GM19193 (cell line): Measurements from ENCODE around the gene FBXL19.

Experiments used
- POLR2A ChIP-seq: IDR thresholded peaks from 4 replicates; pipeline ENCODE4 v1.6.1; 2011; ENCODE audit not compliant: insufficient read depth, insufficient read length; ENCODE audit errors: extremely low read depth

Gene FBXL19

DNA sequence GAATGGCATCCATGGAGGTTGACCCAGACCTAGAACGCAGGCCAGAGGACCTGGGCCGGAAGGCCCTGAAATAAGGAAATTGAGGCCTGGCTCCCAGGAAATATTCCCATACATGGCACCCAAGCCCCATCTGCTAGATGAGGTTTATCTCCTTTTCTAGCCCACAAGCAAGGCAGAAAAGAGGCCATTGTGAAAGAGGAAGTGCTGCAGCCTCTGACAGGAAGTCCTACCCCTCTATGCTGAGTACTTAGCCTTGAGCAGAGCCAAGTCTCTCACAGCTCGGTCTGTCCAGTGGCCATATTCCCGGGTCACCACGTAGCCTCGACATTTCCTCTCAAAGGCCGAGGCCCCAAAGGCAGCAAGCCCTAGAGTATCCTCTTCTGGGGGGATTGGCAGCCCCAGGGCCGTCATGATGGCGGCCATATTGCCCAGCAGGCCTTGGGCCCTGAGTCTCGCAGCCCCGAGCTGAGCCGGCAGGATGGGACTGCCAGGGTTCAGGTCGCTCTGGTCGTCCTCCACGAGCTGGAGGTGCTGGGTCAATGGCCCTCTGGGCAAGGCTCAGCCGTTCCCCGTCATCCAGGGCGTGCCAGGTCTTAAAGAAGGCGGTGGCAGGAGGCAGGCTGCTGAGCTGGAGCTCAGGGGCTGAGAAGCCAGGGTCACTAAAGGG is 19.1 kb upstream of the FBXL19 start:
- no peak for TF ChIP-seq POLR2A

DNA sequence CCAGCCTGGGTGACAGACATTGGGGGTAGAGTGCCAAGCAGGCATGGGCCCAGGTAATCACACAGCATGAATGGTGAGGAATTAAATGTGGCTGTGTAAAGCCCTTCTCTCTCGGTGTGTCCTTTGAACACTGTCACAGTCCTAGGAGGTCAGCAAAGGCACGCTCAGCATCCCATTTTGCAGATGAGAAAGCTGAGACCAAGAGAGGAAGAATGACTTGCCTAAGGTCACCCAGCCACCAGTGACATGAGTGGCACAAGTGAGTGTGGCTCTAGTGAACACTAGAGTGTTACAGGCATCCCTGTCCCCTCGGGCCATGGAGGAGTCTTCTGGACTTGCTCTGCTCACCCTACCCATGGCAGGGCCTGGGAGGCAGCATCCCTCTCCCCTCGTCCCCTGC is 16.3 kb upstream of the FBXL19 start:
- no peak for TF ChIP-seq POLR2A

- no peak for TF ChIP-seq POLR2A
Measured at GRCh38 chr16:30910427-30911029, 12.8 kb upstream of the FBXL19 start.

- no peak for TF ChIP-seq POLR2A
Measured at GRCh38 chr16:30912794-30913412, 10.5 kb upstream of the FBXL19 start.

GRCh38 chr16:30914830-30915229 is 8.5 kb upstream of the FBXL19 start:
- no peak for TF ChIP-seq POLR2A

- no peak for TF ChIP-seq POLR2A
Measured at GRCh38 chr16:30918614-30919013, 4.8 kb upstream of the FBXL19 start.

DNA sequence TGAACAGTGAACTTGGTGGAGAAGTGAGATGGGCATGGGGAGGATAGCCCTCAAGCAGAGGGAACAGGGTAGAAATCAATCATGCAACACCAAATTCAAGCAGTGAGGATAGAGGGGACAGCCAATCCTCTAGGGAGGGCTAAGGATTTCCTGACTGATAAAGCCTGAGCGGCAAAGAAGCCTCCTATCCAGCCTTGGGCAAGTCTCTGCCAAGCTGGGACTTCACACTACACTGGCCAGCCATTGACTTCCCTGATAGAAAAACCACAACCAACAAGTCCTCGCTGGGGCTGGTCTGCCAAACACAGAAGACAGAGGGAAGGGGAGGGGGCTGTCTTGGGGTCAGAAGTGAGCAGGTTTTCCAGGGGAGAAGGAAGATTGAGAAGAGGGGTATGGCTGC is 2.5 kb upstream of the FBXL19 start:
- TF ChIP-seq POLR2A, result no peak

DNA sequence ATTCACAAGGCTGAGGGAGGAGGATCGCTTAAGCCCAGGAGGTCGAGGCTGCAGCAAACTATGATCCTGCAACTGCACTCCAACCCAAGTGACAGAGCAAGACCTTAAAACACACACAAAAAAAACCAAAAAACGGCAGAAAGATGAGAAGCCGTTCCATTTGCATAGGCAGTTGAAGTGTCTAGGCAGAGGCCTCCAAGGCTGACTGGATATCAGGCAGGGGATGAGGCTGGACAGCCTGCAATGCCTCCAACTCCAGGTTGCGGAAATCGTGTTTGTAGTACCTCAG is 2.0 kb upstream of the FBXL19 start:
- no peak for TF ChIP-seq POLR2A

DNA sequence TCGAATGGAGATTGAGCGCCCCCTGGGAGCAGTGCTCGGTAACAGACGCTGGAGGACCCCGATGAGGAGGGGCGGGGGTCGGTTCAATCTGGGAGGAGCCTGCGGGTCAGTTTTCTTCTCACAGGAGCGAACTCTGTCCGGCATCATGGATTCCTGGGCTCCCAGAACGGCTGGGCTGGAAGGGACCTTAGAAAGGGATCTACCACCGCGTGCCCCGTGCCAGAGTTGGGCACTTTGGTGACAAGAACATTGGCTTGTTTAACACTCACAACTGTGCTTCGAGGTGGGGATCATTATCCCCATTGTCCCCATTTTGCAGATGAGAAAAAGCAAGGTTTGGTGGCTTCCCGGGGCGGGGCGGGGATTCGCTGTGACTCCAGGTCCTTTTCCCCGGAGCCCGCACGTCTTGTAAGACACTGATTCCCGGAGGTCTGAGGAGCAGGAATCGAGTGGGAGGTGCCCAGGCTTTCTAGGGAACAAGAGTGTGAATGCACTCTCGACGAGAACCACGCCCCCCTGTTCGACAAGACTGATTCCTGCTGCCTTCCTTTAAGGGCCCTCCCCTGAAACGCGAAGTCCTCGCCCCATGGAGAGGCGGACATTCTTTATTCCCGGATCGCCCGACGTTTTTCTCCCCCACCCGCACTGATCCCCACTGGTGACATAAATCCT is 1.5 kb upstream of the FBXL19 start:
- no peak for TF ChIP-seq POLR2A

DNA sequence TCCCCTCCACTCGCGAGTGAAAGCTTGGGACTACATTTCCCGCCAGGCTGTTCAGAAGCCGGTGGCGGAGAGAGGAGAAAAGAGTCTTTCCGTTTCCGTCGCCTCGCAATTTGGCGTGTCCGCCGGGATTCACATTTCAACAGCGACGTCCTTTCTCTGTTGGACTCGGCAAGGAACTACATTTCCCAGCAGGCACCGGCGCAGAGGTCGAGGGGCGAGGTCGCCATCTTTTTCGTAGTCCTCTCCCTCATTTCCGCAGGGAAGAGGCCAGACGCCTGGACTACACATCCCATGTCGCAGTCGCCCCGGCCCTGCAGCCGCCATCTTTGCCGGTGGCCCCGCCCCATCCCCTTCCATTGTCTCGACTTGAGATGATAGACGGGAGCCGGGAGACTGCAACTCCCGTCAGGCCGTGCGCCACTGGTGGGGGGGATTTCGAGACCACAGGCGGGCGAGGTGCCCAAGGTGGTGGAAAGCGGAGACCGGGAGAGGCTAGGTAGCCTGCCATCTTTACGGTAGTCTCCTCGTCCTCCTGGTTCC is 882 bp upstream of the FBXL19 start:
- TF ChIP-seq POLR2A, result no peak

DNA sequence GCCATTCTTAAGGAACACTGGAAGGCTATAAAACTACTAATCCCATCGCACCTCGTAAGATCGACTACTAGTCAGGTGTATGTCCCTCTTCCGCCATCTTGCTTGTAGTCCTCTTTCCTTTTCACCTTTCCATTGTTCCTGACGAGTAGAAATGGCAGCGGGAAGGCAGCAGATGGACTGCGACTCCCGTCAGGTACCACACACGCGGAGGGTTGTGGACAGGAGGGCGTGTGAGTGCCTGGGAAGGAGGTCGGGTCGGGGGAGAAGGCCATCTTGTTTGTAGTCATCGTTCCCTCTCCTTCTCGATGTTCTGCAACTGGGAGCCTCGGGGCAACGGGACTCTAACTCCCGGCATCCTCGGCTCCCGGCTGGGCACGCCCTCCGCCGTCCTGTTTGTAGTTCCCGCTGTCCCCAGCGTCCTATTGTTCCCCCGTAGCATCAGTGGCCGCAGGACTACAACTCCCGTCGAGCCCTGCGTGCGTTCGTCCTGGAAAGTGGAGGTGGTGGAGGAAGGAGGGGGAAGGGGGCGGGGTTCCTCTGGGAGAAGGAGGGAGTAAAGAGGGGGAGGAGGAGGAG is 324 bp upstream of the FBXL19 start:
- TF ChIP-seq POLR2A, result no peak

DNA sequence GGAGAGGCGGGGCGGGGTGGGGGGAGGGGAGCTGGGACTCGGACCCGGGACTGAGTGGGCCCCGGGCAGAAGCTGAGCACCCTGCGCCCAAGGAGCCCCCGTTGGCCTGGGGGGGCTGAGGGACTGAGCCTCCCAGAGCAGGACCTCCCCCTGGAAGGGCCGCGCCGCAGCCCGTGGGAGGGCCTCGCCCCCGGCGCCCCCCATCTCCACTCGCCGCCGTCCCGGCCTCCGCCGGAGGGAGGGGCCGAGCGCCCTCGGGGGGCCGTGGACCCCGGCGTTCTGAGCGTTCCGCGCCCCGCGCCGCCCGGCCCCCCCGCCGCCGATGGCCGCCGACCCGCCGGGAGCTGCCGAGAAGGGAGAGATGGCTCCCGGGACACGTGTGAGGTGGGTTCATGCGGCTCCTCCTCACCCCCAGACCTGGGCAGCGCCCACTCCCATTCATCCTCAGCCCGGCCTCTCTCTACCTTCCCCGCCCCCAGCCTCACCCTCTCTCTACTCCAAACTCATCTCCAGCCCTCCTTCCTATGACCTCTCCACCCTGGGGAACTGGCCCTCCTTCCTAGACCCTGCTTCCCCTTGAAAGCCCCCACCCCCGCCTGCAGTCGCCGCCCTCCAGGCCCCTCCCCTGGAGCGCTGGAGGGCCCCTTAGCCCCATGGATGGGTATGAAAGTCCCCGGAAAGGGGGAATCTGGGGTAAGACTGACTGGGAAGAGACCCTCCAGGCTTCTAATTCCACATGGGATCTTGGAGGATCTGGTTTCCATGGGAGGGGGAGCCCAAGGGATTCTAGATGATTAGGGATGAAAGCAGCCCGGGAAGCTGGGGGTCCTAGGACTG is 922 bp downstream of the FBXL19 start:
- TF ChIP-seq POLR2A, result no peak

DNA sequence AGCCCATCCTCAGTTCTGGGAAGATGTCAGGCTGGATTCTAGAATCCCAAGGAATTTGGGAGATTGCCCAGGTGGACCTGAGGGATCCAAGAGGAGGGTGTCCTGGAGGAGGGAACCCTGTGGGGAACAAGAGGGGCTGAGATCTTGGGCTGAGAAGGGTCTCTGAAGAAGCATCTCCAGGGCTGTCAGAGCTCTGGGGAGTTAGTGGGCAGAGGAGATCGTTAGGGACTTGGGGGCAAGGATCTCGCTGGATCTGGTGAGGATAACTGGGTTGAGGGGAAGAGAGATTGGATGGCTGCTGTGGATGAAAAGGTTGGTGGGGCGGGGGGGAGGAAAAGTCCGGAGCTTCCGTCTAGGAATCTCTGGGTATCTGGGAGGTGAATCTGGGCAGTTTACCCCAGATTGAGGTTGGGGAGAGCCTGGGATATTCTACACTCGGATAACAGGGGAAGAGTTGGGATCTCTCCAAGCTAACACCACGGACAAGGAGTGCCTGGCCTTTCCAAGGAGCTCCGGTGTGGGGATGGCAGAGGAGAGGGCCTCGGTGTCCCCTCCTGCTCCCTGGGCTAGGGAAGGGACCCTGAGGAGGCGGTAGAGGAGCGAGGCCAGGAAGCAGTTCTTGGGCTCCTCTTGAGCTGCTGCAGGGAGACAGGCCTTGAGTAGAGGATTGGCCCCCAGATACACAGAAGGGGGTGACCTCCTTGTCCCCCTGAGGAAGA is 1.7 kb downstream of the FBXL19 start:
- TF ChIP-seq POLR2A, result no peak

GRCh38 chr16:30925632-30925987 is 2.2 kb downstream of the FBXL19 start:
- no peak for TF ChIP-seq POLR2A

DNA sequence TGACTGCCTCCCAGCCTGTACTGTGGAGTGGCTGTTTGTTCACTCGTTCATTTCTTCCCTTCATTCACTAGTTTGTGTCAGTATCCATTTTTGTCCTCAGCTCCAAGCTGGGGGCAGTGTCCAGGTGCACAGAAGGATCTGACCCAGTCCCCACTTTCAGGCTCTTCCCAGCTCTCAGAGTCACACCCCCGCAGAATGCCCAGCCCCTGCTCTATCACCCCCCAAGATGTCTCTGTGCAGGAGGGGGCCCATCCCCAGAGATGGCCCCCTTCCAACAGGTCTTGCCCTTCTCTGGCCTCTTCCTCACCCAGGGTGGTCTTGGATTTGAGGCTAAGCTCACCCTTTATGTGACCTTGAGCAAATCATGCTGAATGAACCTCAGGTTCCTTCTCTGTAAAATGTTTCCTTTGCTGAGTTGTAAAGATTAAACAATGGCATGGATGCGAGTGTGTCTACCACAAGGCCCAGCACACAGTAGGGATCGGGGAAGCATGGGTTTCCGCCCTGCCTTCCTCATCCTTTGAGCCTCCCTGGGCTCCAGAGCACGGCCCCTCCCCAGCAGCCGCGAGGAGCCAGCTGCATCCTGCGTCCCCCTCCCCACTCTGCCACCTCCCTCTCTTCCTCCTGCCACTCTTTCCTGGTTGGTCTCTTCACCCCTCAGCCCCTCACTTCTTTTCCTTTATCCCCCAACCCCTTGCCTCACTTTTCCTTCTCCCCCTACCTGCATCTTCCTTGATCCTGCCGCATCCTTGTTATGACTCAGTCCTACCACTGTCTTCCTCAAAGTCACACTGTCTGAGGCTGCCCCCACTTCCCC is 2.8 kb downstream of the FBXL19 start:
- no peak for TF ChIP-seq POLR2A
